Lower lobe of right lung (tissue), 2 donors: ENCODE measurements around the gene PACRG. TPM values are rescaled to one million over a fixed set of nuclear protein-coding genes. Genes with fewer than 3 reads are reported as not detected.

Experiments used
- ATAC-seq, 2 donors: fragments of 200-7000 bp; cut with Tn5 transposase; one replicate each; pipeline ENCODE4 v1.9.1; 2020 to 2022; ENCODE audit warnings: mild to moderate bottlenecking in 2 of 2, moderate library complexity in 2 of 2
- DNase-seq: peaks from one replicate; pipeline ENCODE4 v3.0.0-alpha.2; 2020
- H3K27ac ChIP-seq: fragments of 200-600 bp; one replicate; pipeline ENCODE4 v1.8.0; 2022
- H3K27me3 ChIP-seq: fragments of 200-600 bp; one replicate; pipeline ENCODE4 v1.8.0; 2022; ENCODE audit warnings: low read depth
- H3K36me3 ChIP-seq: fragments of 200-600 bp; one replicate; pipeline ENCODE4 v1.8.0; 2022; ENCODE audit warnings: mild to moderate bottlenecking
- H3K4me1 ChIP-seq: fragments of 200-600 bp; one replicate; pipeline ENCODE4 v1.8.0; 2022
- H3K4me3 ChIP-seq: fragments of 200-600 bp; one replicate; pipeline ENCODE4 v1.8.0; 2022; ENCODE audit warnings: mild to moderate bottlenecking
- H3K9me3 ChIP-seq: fragments of 200-600 bp; one replicate; pipeline ENCODE4 v1.8.0; 2022
- CTCF ChIP-seq: fragments of 200-600 bp; IDR thresholded peaks from one replicate; pipeline ENCODE4 v1.8.0; 2022; ENCODE audit warnings: antibody characterized with exemption, mild to moderate bottlenecking
- intact Hi-C: fragments of 100-400 bp; cut with DNase I; formaldehyde crosslinking; loops from one replicate; pipeline ENCODE4 v1.11.0; 2022
- total RNA-seq: library from RNA; stranded (reverse); fragmentation: NEBNext Ultra II Directional; extraction: Animal tissue kit (Norgen Biotek cat#: 25700); gene quantifications from one replicate; pipeline ENCODE4 v1.2.1, GENCODE V29; 2021
- donor health status: DM: no; HTN: yes; CAD: no; lungs with severe emphysema.

The PACRG gene
- total RNA-seq, 1 donor from 2014 or later, result 5.5 TPM

GRCh38 chr6:162715601-162716000 lies 12.2 kb upstream of the PACRG start:
- no peaks in the 10 kb centered on the region for H3K4me1 ChIP-seq
- H3K36me3 ChIP-seq, result no peaks in the 10 kb centered on the region
- no peaks in the 10 kb centered on the region for H3K9me3 ChIP-seq
- H3K27me3 ChIP-seq, result no peaks in the 10 kb centered on the region
- ATAC-seq (no peak), DNase-seq (no peak)
- no peak overlapping the region for H3K27ac ChIP-seq
- H3K4me3 ChIP-seq, result no peak overlapping the region
- intact Hi-C loops, result no loop called here
- no peak for TF ChIP-seq CTCF

GRCh38 chr6:162719528-162719927 lies 8.2 kb upstream of the PACRG start:
- intact Hi-C loops, result no loop called here
- no peak overlapping the region for H3K27ac ChIP-seq
- TF ChIP-seq CTCF, result no peak
- H3K9me3 ChIP-seq, result no peaks in the 10 kb centered on the region
- H3K4me1 ChIP-seq, result no peaks in the 10 kb centered on the region
- no peaks in the 10 kb centered on the region for H3K36me3 ChIP-seq
- DNase-seq (no peak), ATAC-seq (no peak)
- H3K27me3 ChIP-seq, result no peaks in the 10 kb centered on the region
- H3K4me3 ChIP-seq, result no peak overlapping the region

GRCh38 chr6:162721404-162721687 lies 6.4 kb upstream of the PACRG start:
- no peaks in the 10 kb centered on the region for H3K9me3 ChIP-seq
- no peak for ATAC-seq
- no peak for TF ChIP-seq CTCF
- H3K4me1 ChIP-seq, result peaks cover 1% of the 10 kb centered on the region
- no peak overlapping the region for H3K4me3 ChIP-seq
- H3K27me3 ChIP-seq, result no peaks in the 10 kb centered on the region
- no peak overlapping the region for H3K27ac ChIP-seq
- DNase-seq, result no peak
- no peaks in the 10 kb centered on the region for H3K36me3 ChIP-seq
- intact Hi-C loops, result no loop called here

- H3K27ac ChIP-seq, result no peak overlapping the region
- intact Hi-C loops, result no loop called here
- H3K9me3 ChIP-seq, result no peaks in the 10 kb centered on the region
- H3K36me3 ChIP-seq, result no peaks in the 10 kb centered on the region
- peaks cover 7% of the 10 kb centered on the region for H3K4me1 ChIP-seq
- DNase-seq (no peak), ATAC-seq (no peak)
- TF ChIP-seq CTCF, result no peak
- H3K4me3 ChIP-seq, result no peak overlapping the region
- no peaks in the 10 kb centered on the region for H3K27me3 ChIP-seq
Observed at GRCh38 chr6:162722226-162722625, 5.5 kb upstream of the PACRG start.

GRCh38 chr6:162722633-162723032 lies 5.1 kb upstream of the PACRG start:
- no peak for DNase-seq
- H3K36me3 ChIP-seq, result no peaks in the 10 kb centered on the region
- no peak for ATAC-seq
- no peaks in the 10 kb centered on the region for H3K27me3 ChIP-seq
- H3K4me1 ChIP-seq, result peaks cover 7% of the 10 kb centered on the region
- no peak overlapping the region for H3K27ac ChIP-seq
- no peak overlapping the region for H3K4me3 ChIP-seq
- intact Hi-C loops, result no loop called here
- no peaks in the 10 kb centered on the region for H3K9me3 ChIP-seq
- TF ChIP-seq CTCF, result no peak

- H3K9me3 ChIP-seq, result no peaks in the 10 kb centered on the region
- H3K36me3 ChIP-seq, result no peaks in the 10 kb centered on the region
- H3K27ac ChIP-seq, result peak overlapping the region; percentile 87
- DNase-seq (no peak), ATAC-seq (peak in 1 of 2 donors; percentile 37)
- no peak for TF ChIP-seq CTCF
- H3K27me3 ChIP-seq, result no peaks in the 10 kb centered on the region
- peaks cover 7% of the 10 kb centered on the region for H3K4me1 ChIP-seq
- intact Hi-C loops, result no loop called here
- peak overlapping the region; percentile 74 for H3K4me3 ChIP-seq
Observed at GRCh38 chr6:162726947-162727321, 840 bp upstream of the PACRG start.
